ENCODE measurements around the gene SERINC4.
A peak's percentile ranks its signal among the peaks of the same experiment; 100 is the strongest.
"Not testable (repeated sequence)": the region's sequence is repeated elsewhere in the genome, so short reads cannot be mapped to it uniquely, and the experiment has no call there.

Gene SERINC4

GRCh38 chr15:43799945-43800285, at the start of gene SERINC4:
Gene SERINC4 (minus strand): TSS chr15:43800220. CDS start chr15:43799986, 234 bp downstream.
- no peak for DNase-seq

DNA sequence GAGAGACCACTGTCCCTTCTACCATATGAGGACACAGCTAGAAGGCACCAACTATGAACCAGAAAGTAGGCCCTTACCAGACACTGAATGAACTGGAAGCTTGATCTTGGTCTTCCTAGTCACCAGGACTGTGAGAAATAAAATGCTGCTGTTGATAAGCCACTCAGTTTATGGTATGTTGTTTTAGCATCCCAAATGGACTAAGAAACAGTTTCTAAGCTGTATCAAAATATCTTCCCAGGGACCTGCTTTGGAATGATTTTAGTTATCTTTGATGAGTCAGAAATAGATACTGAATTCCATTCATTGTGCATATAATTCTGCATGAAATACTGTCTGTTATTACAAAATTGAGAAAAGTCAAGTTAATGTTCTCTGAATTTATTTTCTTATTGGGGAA, 45.4 kb upstream of the SERINC4 start:
- DNase-seq: no peak

DNA sequence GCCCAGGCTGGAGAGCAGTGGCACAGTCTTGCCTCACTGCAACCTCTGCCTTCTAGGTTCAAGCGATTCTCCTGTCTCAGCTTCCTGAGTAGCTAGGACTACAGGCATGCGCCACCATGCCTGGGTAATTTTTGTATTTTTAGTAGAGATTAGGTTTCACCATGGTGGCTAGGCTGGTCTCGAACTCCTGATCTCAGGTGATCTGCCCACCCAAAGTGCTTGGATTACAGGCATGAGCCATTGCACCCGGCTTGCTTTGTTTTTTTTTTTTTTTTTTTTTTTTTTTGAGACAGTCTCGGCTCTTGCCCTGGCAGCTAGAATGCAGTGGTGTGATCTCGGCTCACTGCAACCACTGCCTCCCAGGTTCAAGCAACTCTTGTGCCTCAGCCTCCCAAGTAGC, 32.5 kb upstream of the SERINC4 start:
- DNase-seq: not testable (repeated sequence)

DNA sequence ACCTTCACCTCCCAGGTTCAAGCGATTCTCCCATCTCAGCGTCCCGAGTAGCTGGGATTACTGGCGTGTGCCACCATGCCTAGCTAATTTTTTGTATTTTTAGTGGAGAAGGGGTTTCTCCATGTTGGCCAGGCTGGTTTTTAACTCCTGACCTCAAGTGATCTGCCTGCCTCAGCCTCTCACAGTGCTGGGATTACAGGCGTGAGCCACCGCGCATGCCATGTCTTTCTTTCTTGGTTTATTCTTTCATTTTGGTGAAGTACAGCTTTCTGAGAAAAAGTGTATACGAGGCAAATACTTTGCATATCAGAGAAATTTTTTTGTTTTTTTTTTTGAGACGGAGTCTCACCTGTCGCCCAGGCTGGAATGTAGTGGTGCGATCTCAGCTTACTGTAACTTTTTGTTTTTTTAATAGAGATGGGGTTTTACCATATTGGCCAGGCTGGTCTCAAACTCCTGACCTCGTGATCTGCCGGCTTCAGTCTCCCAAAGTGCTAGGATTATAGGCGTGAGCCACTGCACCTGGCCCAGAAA, 31.6 kb upstream of the SERINC4 start:
- DNase-seq: not testable (repeated sequence)

- not testable (repeated sequence) for DNase-seq
These were observed 30.8 kb upstream of the SERINC4 start for GRCh38 chr15:43830691-43831275.

DNA sequence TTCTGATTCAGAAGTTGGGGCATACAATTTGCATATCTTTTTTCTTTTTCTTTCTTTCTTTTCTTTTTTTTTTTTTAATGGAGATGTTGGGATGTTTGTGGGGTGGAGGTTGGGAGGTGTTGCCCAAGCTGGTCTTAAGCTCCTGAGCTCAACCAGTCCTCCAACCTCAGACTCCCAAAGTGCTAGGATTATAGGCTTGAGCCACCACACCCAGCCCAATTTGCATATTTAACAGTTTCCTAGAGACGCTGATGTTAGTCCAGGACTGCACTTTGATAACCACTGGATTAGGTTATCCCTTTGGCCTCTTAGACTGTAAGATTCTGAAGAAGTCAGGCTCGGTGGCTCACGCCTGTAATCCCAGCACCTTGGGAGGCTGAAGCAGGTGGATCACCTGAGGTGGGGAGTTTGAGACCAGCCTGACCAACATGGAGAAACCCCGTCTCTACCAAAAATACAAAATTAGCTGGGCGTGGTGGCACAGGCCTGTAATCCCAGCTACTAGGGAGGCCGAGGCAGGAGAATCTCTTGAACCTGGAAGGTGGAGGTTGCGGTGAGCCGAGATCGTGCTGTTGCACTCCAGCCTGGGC, 30.0 kb upstream of the SERINC4 start:
- not testable (repeated sequence) for DNase-seq

GRCh38 chr15:43828061-43828657, 28.1 kb upstream of the SERINC4 start:
- DNase-seq: no peak

DNA sequence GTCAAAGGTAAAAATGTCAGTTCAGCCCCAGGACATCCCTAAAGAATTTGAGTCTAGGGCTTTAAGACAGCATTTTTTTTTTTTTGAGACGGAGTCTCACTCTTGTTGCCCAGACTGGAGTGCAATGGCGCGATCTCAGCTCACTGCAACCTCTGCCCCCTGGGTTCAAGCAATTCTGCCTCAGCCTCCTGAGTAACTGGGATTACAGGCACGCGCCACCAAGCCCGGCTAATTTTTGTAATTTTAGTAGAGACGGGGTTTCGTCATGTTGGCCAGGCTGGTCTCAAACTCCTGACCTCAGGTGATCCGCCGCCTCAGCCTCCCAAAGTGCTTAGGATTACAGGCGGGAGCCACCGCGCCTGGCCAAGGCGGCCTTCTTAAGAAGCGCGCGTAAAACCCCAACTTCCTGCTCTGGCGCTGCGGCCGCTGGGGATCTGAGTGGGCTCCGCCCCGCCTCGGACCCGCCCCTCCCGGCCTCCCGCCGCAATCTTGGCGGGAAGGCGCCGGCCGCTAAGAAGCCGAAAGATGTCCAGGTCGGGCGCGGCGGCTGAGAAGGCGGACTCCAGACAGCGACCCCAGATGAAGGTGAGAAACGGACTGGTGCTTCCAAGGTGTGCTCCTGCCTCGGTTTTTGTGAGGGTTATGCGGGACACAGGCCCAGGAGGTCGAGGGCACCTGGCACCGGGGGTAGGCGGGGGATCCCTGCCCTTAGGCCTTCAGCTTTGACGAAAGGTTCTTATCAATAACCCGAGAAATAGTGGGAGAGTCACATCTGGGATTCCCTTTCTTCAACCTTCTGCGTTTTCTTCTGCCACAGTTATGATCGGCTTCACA, 26.7 kb upstream of the SERINC4 start, which contains the start of gene WDR76:
Gene WDR76 (plus strand): TSS at position 495 of the 834 bp plus-strand sequence. CDS start 31 bp downstream, at position 526.
- peak; percentile 85 for DNase-seq

GRCh38 chr15:43826029-43826507, 26.0 kb upstream of the SERINC4 start:
- no peak for DNase-seq

GRCh38 chr15:43825305-43825704, 25.3 kb upstream of the SERINC4 start:
- not testable (repeated sequence) for DNase-seq

- peak; percentile 98 for DNase-seq
These were observed 24.6 kb upstream of the SERINC4 start, which contains the start of gene MFAP1 for GRCh38 chr15:43824302-43825246. Gene MFAP1 (minus strand): TSS chr15:43824690. CDS start chr15:43824569, 121 bp downstream.

DNA sequence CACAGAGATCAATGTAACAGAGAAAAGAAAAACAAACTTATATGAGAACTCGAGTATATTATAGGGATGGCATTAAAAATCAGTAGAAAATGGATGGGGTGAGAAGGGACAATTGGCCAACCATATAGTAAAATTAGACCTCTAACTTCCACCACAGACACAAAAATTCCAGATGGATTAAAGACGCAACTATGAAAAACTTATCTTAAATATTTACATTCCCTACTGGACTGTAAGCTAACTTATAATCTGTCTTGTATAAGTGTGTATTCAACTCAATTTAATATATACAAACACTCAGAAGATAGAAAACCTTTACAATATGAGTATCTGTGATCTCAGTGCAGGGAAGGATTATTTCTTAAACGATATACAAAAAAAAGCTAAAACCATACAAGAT, 21.5 kb upstream of the SERINC4 start:
- no peak for DNase-seq

DNA sequence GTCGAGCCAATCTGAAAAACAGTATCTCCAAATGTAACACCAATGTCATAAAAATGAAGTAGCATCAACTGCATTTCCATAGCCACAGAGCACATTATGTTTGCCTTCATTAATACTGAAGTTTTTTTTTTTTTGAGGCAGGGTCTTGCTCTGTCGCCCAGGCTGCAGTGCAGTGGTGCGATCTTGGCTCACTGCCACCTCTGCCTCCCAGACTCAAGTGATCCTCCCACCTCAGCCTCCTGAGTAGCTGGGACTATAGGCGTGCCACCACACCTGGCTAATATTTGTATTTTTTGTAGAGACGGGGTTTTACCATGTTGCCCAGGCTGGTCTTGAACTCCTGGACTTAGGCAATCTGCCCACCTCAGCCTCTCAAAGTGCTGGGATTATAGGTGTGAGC, 15.0 kb upstream of the SERINC4 start:
- DNase-seq: not testable (repeated sequence)

GRCh38 chr15:43808960-43809678, 9.1 kb upstream of the SERINC4 start:
- DNase-seq: peak; percentile 88

DNA sequence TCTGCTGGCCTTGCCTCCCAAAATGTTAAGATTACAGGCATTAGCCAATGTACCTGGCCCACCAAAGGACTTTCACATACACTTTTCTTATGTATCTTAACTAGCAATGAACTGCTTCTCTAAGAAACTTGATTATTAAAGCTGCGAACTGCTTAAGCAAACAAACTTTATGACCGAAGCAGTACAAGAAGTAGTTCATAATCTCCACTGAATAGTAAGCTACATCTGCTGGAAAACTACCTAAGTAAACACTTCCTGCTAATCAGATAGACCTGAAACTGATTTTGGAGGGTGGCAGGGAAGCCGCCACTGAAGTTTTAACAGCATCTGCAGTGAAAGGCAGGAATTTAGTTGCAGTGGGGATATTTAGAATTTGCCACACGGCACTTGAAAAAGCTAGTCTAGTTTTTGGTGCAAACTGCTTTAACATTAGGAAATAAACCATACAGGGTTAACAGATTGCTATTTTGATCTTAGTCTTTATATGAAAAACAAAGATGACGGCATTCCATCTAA, 8.5 kb upstream of the SERINC4 start:
- DNase-seq: no peak

DNA sequence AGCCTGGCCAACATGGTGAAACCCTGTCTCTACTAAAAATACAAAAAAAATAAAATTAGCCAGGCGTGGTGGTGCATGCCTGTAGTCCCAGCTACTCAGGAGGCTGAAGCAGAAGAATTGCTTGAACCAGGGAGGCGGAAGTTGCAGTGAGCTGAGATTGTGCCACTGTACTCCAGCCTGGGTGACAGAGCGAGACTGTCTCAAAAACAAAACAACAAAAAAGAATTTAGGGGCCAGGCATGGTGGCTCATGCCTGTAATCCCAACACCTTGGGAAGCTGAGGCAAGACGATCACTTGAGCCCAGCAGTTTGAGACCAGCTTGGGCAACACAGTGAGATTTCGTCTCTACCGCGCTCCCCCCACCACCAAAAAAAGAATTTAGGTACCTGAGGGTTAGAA, 2.7 kb upstream of the SERINC4 start:
- not testable (repeated sequence) for DNase-seq

GRCh38 chr15:43800286-43801141, 494 bp upstream of the SERINC4 start, which contains the start of gene HYPK:
Gene HYPK (plus strand): TSS chr15:43800599. CDS start chr15:43800623, 24 bp downstream.
- DNase-seq: peak; percentile 90

DNA sequence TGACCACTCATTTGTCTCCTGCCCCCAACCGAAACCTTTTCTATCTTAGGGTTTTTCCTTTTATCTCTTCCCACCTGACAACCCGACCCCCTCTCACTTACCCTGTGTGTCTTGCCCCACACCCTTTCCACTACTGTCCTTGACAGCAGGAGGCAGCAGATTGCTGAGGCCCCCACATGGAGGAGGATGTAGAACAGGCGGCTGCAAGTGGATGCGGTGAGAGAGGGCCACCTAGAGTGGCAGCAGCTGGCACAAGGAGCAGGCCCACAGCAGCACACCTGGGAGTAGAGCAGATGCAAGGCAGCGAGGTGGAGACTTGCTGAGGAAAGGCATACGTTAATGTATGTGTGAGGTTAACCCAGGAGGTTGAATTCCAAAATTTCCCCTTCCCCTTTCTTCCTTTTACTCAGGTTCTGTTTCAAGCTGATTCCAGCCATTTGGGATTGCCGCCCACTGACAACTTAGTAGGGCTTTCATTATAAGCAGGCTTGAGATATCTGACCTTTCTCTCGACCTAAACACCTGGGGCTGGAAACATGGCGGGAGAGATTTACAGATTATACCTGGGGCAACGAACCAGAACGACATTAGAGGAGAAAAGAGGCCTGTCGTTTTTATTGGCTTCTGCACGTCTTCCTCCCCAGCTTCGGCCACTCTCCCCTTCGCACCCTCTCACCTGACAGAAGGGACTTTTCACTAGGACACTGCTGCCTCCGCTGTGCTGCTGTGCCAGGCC, 643 bp downstream of the SERINC4 start:
- no peak for DNase-seq

GRCh38 chr15:43796566-43796965, 3.5 kb downstream of the SERINC4 start:
- no peak for DNase-seq
